Measurements from ENCODE around the gene KISS1.

DNA sequence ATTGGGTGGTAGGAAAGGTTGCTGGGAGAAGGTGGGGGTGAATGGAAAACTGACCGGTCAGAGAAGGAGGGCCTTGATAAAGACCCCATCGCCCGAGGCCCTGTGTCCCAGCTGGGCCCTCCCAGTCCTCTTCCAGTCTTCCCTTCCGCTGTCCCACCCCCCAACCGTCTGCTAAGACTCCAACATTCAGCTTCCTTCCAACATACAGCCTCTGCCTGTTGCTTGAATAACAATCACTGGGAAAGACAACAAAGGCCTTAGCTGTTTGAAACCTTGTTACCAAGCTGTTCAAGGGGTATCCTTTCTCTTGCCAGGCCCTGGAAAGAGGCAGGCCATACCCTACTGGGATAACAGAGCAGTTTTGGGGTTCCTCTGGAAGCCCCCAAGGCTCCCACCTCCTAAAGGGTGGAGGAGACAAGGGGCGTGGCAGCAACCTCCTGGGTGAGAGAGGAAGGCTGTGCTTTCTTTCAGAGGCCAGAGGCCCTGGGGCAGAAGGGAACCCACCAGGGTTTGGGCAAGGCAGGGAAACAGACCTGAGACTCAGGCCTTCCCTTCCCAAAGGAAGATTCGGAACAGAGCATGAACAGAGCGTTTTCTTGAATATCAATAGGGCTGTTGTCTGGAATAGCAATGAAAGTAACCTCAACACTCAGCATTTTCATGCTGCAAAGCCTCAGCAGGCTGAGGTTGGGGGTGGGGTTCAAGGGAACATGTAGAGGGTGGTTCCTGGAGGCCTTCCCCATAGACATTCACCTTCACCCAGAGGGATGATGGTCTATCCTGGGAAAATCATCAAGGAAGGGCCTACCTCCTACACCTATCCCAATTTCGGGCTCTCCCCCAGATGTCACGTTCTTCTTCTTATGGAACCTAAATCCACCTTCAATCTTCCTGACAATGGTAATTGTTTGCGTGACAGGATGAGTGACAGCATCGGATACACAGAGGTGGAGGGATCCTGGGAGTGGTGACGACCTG is 48.6 kb downstream of the KISS1 start:
- TF ChIP-seq, protein P1, sequence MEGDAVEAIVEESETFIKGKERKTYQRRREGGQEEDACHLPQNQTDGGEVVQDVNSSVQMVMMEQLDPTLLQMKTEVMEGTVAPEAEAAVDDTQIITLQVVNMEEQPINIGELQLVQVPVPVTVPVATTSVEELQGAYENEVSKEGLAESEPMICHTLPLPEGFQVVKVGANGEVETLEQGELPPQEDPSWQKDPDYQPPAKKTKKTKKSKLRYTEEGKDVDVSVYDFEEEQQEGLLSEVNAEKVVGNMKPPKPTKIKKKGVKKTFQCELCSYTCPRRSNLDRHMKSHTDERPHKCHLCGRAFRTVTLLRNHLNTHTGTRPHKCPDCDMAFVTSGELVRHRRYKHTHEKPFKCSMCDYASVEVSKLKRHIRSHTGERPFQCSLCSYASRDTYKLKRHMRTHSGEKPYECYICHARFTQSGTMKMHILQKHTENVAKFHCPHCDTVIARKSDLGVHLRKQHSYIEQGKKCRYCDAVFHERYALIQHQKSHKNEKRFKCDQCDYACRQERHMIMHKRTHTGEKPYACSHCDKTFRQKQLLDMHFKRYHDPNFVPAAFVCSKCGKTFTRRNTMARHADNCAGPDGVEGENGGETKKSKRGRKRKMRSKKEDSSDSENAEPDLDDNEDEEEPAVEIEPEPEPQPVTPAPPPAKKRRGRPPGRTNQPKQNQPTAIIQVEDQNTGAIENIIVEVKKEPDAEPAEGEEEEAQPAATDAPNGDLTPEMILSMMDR (IDR thresholded peaks at IDR 0.05; ENCODE audit: low read length) = no peak
- TF ChIP-seq EZH2 (IDR thresholded peaks at IDR 0.05; ENCODE audit: borderline replicate concordance, low read length) = no peak

Measured in OCI-LY1 (cell line).